Head of caudate nucleus (tissue), 42 donors: ENCODE measurements around the gene SCOC.

ENCODE experiments used
- DNase-seq, 42 donors: peaks; one replicate each; pipeline versions ENCODE4 v3.0.0 to v3.0.0-alpha.2; 2020 to 2021; ENCODE audit warnings: mixed read lengths in 7 of 42
- intact Hi-C: fragments of 100-400 bp; cut with DNase I; formaldehyde crosslinking; loops from one replicate; pipeline ENCODE4 v1.15.0; 2022

The SCOC gene

DNA sequence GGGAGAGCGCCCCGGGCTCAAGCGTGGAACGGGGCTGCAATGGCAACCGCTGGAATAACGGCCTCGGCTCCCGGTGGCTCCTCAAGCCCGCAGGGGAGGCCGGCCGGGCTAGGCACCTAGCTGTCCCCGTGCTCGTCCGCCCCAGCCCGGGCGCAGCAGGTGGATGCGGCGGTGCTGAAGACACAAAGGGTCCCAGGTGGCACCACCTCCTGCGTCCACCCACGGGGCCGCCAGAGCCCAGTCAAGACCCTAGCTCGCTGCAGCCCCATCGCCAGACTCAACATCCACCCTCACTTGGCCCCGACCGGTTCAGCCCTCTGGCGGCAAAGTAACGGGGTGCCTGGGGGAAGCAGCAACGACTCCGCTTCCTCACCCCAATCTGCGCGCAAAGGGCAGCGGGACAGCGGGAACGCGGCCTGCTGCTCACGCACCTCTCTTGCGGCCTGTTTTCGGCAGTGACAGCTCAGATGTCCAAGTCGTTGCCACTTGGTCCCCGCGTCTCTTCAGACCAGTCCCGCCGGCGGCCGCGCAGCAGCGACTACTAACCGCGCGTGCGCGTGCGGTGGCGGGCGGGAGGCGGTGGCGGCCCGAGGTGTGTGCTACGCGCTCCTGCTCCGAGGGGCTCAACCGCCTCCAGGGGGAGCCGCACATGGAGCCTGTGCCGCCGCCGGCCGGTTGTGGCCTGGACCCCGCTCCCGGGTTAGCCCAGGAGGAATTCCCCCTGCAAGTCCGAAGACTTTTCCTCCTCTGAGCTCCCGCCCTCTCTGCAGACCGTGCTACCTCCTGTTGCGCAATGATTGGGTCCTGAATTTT, 53.9 kb downstream of the SCOC start, which contains the start of gene CLGN:
TSS of gene CLGN (minus strand) at position 543 of the 813 bp plus-strand sequence. CDS start 14,570 bp downstream, outside the sequence.
- DNase-seq = peak; percentile 25 to 87 (median 74)
- intact Hi-C loops = no loop called here

DNA sequence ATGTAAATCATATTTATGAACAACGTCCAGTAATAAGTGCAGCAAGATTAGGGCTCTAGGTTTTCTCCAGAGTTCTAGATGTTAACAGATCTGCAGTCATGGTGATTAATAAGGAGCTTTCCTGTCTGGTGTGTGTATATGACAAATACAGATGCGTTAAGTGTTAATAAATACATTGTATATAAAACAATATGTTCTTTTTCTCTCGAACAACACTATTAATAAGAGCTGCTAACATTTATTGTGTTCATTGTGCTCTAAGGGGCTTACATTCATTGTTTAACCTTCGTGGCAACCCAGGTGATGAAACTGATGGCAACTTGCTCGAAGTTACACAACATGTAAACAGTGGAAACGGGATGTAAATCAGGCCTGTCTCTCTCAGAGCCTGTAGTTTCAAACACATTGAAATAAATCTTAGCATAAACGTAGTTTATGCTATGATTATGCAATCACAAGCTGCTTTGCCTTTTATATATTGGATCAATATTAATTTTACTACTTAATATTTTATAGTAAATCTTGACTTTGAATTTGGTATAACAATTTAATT, 54.5 kb downstream of the SCOC start:
- intact Hi-C loops = no loop called here
- no peak for DNase-seq
